ENCODE data around the gene ZDHHC8.
"Not testable (repeated sequence)": the region's sequence is repeated elsewhere in the genome, so short reads cannot be mapped to it uniquely, and the experiment has no call there.

ZDHHC8 gene

GRCh38 chr22:20158391-20159036 is 26.9 kb downstream of the ZDHHC8 start:
- DNase-seq (ENCODE audit: low spot score) = no peak

GRCh38 chr22:20159076-20159475 is 27.5 kb downstream of the ZDHHC8 start:
- DNase-seq (ENCODE audit: low spot score) = no peak

DNA sequence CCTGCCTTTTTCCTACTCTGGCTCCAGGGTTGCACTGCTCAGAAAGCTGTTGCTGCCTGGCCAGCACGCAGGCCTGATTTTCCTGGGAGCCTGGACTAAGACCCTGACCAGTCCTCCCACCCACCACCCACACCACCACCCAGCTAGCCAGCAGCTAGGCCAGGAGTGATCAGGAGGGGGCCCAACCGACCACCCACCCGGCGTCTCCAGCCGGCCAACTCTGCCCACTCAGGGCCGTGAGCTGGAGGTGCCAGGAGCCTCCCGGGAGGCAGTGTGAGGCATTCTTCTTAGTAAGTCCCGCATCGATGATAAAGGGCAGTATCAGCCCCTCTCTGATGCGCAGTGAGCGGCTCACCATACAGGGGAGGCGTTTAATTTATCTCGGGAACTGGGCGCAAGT is 27.9 kb downstream of the ZDHHC8 start:
- not testable (repeated sequence) for DNase-seq (ENCODE audit: low spot score)

GRCh38 chr22:20160041-20160440 is 28.4 kb downstream of the ZDHHC8 start:
- no peak for DNase-seq (ENCODE audit: low spot score)

DNA sequence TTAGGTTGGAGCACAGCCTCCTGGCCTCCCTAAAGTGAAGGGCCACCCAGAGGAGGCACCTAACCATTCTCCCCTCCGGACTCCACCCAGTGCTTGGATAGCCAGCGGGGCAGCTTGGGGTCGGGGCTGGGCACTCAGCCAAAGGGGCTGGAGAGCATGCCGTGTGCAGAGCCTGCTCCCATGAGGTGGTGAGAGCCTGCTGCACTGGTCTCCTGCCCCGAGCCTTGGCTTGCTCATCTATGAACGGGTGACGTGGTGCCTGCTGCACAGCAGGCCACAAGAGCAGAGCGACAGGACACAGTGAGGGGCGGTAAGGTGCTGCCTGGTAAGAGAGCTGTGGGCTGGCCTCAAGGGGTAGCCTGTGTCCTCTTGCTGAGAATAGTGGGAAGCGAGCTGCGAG is 33.3 kb downstream of the ZDHHC8 start:
- DNase-seq (ENCODE audit: low spot score) = no peak

GRCh38 chr22:20165421-20165820 is 33.8 kb downstream of the ZDHHC8 start:
- DNase-seq (ENCODE audit: low spot score) = no peak

DNA sequence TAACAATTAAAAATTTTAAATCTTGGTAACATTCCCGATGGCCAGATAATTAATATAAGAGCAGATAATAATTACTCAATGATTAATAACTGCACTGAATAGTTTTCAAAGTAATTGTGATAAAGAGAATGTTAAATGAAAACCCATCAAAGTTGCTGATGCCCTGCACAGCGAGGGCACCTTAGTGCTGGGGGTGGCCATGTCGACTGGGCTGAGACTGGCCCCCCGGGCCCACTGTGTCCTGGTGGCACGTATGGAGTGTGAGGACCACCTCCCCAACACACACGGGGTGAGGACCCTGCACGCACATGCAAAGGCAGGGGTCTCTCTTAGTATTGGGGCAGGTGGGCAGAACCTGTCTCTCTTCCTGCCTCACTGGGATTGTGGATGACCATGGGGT is 34.3 kb downstream of the ZDHHC8 start:
- no peak for DNase-seq (ENCODE audit: low spot score)

DNA sequence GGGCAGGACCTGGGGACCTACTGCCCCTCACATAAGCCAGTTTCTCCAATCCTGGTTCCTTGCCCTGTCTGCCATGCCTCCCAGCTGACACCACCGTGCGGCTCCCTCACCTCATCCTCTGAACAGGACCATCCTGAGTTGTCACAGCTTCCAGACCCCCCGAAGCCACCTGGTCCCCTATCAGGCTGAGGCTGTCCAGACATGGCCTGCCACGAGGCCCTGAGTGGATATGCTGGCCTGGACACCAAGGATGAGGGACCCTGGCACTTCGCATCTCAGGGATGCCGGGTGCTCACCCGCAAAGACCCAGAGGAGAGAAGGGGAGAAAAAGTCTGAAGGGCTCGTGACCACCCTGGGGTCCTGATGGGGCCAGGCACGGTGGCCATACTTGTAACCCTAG is 35.1 kb downstream of the ZDHHC8 start:
- DNase-seq (ENCODE audit: low spot score) = no peak

DNA sequence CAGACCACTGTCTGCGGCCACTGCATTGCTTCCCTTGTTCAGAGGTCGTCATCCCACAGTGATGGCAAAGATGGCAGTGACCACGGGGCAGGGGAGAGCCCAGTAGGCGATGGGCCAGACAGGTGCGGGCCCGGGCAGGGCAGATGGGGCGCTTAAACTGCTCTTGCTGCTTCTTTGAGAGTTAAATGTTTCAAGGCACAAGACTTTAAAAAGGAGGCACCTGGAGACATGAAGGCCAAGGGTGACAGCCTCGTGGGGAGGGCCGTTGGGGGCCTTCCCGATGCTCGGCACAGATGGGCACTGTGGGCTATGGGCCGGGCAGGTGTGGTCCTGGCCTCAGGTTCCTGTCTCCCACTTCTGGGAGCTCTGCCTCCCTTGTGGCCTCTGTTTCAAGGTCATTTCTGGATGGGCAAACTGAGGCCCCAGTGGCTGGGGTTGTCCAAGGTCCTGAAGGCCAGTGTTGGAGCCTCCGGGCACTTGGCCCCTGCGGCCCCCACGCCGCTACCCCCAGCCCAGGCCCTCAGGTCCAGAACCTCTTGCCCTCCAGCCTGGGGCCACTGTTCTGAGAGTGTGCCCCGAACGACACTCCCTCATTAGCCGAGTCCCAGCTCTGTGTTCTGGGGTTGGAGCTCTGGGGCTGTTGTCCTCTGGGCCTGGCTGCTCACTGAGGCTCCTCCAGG is 36.2 kb downstream of the ZDHHC8 start:
- DNase-seq (ENCODE audit: low spot score) = no peak

- DNase-seq (ENCODE audit: low spot score) = no peak
These were observed 37.7 kb downstream of the ZDHHC8 start for GRCh38 chr22:20169253-20169822.

GRCh38 chr22:20170170-20170569 is 38.6 kb downstream of the ZDHHC8 start:
- no peak for DNase-seq (ENCODE audit: low spot score)

- no peak for DNase-seq (ENCODE audit: low spot score)
These were observed 39.9 kb downstream of the ZDHHC8 start for GRCh38 chr22:20171288-20172140.

GRCh38 chr22:20172141-20172613 is 40.6 kb downstream of the ZDHHC8 start:
- DNase-seq (ENCODE audit: low spot score) = no peak

DNA sequence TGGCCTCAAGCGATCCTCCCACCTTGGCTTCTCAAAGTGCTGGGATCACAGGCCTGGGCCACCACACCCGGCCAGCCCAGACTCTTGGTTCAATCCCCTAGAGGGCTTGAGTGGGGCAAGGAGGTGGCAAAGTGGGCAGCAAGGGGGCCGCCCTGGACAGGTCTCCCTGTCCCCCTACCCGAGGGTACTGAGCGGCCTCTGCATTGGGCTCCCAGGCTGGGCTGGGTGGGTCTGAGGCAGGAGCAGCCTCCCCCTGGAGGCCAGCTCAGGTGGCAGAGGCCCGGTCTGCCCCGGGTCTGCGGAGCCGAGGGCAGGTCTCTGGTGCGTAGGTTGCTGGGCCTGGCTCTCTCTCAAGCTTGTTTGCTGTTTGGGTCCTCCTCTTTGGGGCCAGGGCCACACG is 41.6 kb downstream of the ZDHHC8 start:
- no peak for DNase-seq (ENCODE audit: low spot score)

- no peak for DNase-seq (ENCODE audit: low spot score)
These were observed 42.2 kb downstream of the ZDHHC8 start for GRCh38 chr22:20173772-20174171.

DNA sequence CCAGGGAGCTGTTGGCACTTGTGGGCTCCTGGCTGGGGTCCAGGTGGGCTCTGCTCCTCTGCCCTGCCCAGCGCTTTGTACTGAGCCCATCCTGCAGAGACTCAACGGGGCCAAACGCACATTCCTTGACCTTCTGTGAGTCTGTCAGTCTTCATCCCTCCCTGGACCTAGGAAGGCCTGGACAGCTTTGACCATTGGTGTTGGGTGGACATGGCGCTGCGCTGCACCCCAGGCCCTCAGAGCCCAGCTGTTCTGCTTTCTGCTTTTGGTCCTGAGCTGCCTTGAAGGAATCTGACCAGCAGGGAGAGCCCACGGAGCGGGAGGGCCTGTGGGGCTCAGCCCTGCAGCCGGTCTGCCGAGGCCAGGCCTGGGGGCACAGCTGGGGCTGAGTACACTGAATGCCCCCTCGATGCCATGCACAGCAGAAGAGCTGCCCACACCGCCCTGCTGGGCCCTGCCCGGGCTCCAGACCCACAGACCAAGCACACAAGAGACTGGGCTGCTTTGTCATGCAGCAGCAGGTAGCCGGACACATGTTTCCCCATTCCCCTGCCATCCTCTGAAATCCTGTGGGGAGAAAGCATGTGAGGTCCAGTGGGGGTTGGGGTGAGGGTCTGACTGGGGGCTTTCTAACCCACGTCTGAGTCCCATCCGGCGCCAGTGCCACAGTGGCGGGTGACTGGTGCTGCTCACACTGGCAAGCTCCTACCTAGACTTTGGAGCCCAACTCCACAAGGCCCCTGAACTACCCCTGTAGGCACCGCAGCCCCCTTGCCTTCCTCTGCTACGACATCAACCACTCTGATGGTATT is 43.4 kb downstream of the ZDHHC8 start:
- DNase-seq (ENCODE audit: low spot score) = no peak

GRCh38 chr22:20175597-20175900 is 43.9 kb downstream of the ZDHHC8 start:
- no peak for DNase-seq (ENCODE audit: low spot score)

- no peak for DNase-seq (ENCODE audit: low spot score)
These were observed 44.9 kb downstream of the ZDHHC8 start for GRCh38 chr22:20176421-20177085.

GRCh38 chr22:20177217-20177911 is 45.8 kb downstream of the ZDHHC8 start:
- DNase-seq (ENCODE audit: low spot score) = no peak

GRCh38 chr22:20178075-20178914 is 46.7 kb downstream of the ZDHHC8 start:
- DNase-seq (ENCODE audit: low spot score) = no peak

All from putamen (tissue), 1 donor.